D341Med (cell line): ENCODE measurements around the gene NR2F1-AS1.

ENCODE experiments used
- DNase-seq: peaks from one replicate; pipeline ENCODE4 v3.0.0; 2012; ENCODE audit warnings: low spot score

NR2F1-AS1 gene

GRCh38 chr5:93589152-93589828 is 8.3 kb upstream of the NR2F1-AS1 start:
- DNase-seq, result no peak

GRCh38 chr5:93588352-93589151 is 7.5 kb upstream of the NR2F1-AS1 start:
- DNase-seq, result no peak

GRCh38 chr5:93587597-93588351 is 6.8 kb upstream of the NR2F1-AS1 start:
- no peak for DNase-seq

- no peak for DNase-seq
Measured at GRCh38 chr5:93586736-93587596, 5.9 kb upstream of the NR2F1-AS1 start.

GRCh38 chr5:93585767-93586385 is 4.9 kb upstream of the NR2F1-AS1 start:
- DNase-seq, result no peak

GRCh38 chr5:93585041-93585766 is 4.2 kb upstream of the NR2F1-AS1 start:
- peak; percentile 65 for DNase-seq

GRCh38 chr5:93584596-93585040 is 3.6 kb upstream of the NR2F1-AS1 start:
- peak; percentile 67 for DNase-seq

GRCh38 chr5:93583768-93584595 is 3.0 kb upstream of the NR2F1-AS1 start:
- DNase-seq, result peak; percentile 75

- no peak for DNase-seq
Measured at GRCh38 chr5:93583439-93583767, 2.4 kb upstream of the NR2F1-AS1 start.

- DNase-seq, result no peak
Measured at GRCh38 chr5:93582677-93583438, 1.8 kb upstream of the NR2F1-AS1 start, which contains the start of gene NR2F1. NR2F1 (plus strand) TSS chr5:93583222; CDS start chr5:93585024, 1,802 bp downstream.

- no peak for DNase-seq
Measured at GRCh38 chr5:93582167-93582462, 1.1 kb upstream of the NR2F1-AS1 start.

GRCh38 chr5:93580063-93580926 is 724 bp downstream of the NR2F1-AS1 start:
- DNase-seq, result peak; percentile 50

GRCh38 chr5:93579692-93580062 is 1.3 kb downstream of the NR2F1-AS1 start:
- peak; percentile 56 for DNase-seq

- DNase-seq, result no peak
Measured at GRCh38 chr5:93578813-93579691, 2.0 kb downstream of the NR2F1-AS1 start.

- no peak for DNase-seq
Measured at GRCh38 chr5:93577854-93578812, 2.9 kb downstream of the NR2F1-AS1 start.
